ENCODE results near the gene UBE2J1. TPM values are rescaled to one million over a fixed set of nuclear protein-coding genes. Genes with fewer than 3 reads are reported as not detected.

The UBE2J1 gene
- total and polyA plus RNA-seq, 2 donors (not counting 3 experiments of a cell fraction or from before 2014, with no cell fraction given), result 44.4 to 96.6 TPM

GRCh38 chr6:89278956-89279355 is 73.6 kb downstream of the UBE2J1 start:
- dilution Hi-C loops (cut with MboI; ENCODE audit: extremely low pct_ligation_motif_present, low sequenced_read_pairs), result no loop called here
- H3K4me2 ChIP-seq (ENCODE audit: insufficient read depth, low read length), result no peak overlapping the region
- no peak overlapping the region for H2AFZ ChIP-seq (ENCODE audit: low read depth, low read length)
- no peak overlapping the region for H3K9ac ChIP-seq (replicated peaks; ENCODE audit: extremely low read depth, insufficient read depth, low read length)
- no peak overlapping the region for H3K4me3 ChIP-seq (replicated peaks in 1 of 3; ENCODE audit: insufficient read depth in 1 of 3, low read depth in 1 of 3, low read length in 3 of 3)
- no peak for TF ChIP-seq GATA2 (IDR thresholded peaks at IDR 0.05; ENCODE audit: insufficient read depth, insufficient read length, low read depth, low read length)
- TF ChIP-seq MAX (IDR thresholded peaks at IDR 0.05; ENCODE audit: insufficient read depth, insufficient read length), result no peak
- no peak for TF ChIP-seq FOS (IDR thresholded peaks at IDR 0.05; ENCODE audit: borderline replicate concordance, insufficient read depth, low read length)
- TF ChIP-seq CTCF (IDR thresholded peaks at IDR 0.05; ENCODE audit: extremely low read depth in 1 of 2, insufficient read depth in 1 of 2, low read depth in 1 of 2, low read length in 2 of 2), result no peak
- TF ChIP-seq JUN (IDR thresholded peaks at IDR 0.05; ENCODE audit: borderline replicate concordance, insufficient read depth, insufficient read length, low read depth), result no peak
- no peak for TF ChIP-seq POLR2A (IDR thresholded peaks at IDR 0.05; ENCODE audit: low read depth, low read length)
- TF ChIP-seq MYC (IDR thresholded peaks at IDR 0.05; ENCODE audit: low read depth, low read length), result no peak
- TF ChIP-seq EZH2 (IDR thresholded peaks at IDR 0.05; ENCODE audit: borderline replicate concordance, low read depth, low read length, severe bottlenecking), result no peak
- no peak for TF ChIP-seq POLR2AphosphoS5 (IDR thresholded peaks at IDR 0.05; ENCODE audit: insufficient read depth, low read depth, low read length)
- H3K36me3 ChIP-seq (ENCODE audit: control insufficient read depth in 2 of 2, extremely low read depth in 1 of 2, insufficient read depth in 2 of 2, low read length in 2 of 2), result no peaks in the 10 kb centered on the region
- no peaks in the 10 kb centered on the region for H3K9me3 ChIP-seq (replicated peaks; ENCODE audit: control insufficient read depth, insufficient read depth, low read length)
- intact Hi-C loops (cut with micrococcal nuclease), result no loop called here
- DNase-seq (ENCODE audit: low read depth, low spot score) (no peak), FAIRE-seq (no peak)
- H4K20me1 ChIP-seq (replicated peaks; ENCODE audit: control insufficient read depth, extremely low read depth, insufficient read depth, low read length), result no peaks in the 10 kb centered on the region
- no peaks in the 10 kb centered on the region for H3K4me1 ChIP-seq (ENCODE audit: control insufficient read depth, extremely low read depth, insufficient read depth, low read length)
- ChIA-PET POLR2A (no interaction called here), CTCF (interaction anchor here (1.3 kb wide), 1 partner anchor 94 kb away, joined by 4 read pairs; no protein-coding TSS in a partner anchor)
- no peak overlapping the region for H3K27ac ChIP-seq (ENCODE audit: insufficient read depth, low read depth, low read length)
- BruUV-seq (replicated peaks), result no TSS peak
- H3K27me3 ChIP-seq (ENCODE audit: control insufficient read depth in 2 of 2, insufficient read depth in 2 of 2, low read length in 2 of 2), result peaks cover 0 to 2% of the 10 kb centered on the region in 2 experiments
- H3K9me1 ChIP-seq (replicated peaks; ENCODE audit: control insufficient read depth, extremely low read depth, insufficient read depth, low read length), result no peaks in the 10 kb centered on the region
- H3K79me2 ChIP-seq (ENCODE audit: control insufficient read depth, insufficient read depth, low read length), result no peaks in the 10 kb centered on the region

Other genes with a start within 250 kb of the UBE2J1 start
- gene SRSF12, start 234.7 kb downstream of the UBE2J1 start, total RNA-seq, result 0.18 TPM in 1 of 2 replicates, not detected in the other
- 0.06 and 0.07 TPM in 2 replicates for gene SRSF12, start 234.7 kb downstream of the UBE2J1 start, polyA plus RNA-seq
- 8.3 and 10.9 TPM in 2 replicates for gene PM20D2, start 206.7 kb downstream of the UBE2J1 start, total RNA-seq
- 2.9 and 3.0 TPM in 2 replicates for gene PM20D2, start 206.7 kb downstream of the UBE2J1 start, polyA plus RNA-seq
- gene GABRR1, start 135.4 kb downstream of the UBE2J1 start, total RNA-seq, result not detected in 2 replicates
- not detected in 2 replicates for gene GABRR1, start 135.4 kb downstream of the UBE2J1 start, polyA plus RNA-seq
- gene GABRR2, start 37.4 kb downstream of the UBE2J1 start, total RNA-seq, result 2.5 and 3.6 TPM in 2 replicates
- 1.4 TPM in 2 replicates for gene GABRR2, start 37.4 kb downstream of the UBE2J1 start, polyA plus RNA-seq
- 0.90 and 2.0 TPM in 2 replicates for gene RRAGD, start 59.6 kb upstream of the UBE2J1 start, total RNA-seq
- 0.07 and 0.08 TPM in 2 replicates for gene RRAGD, start 59.6 kb upstream of the UBE2J1 start, polyA plus RNA-seq
- gene ANKRD6, start 80.4 kb upstream of the UBE2J1 start, total RNA-seq, result 7.7 and 9.6 TPM in 2 replicates
- 3.2 and 3.4 TPM in 2 replicates for gene ANKRD6, start 80.4 kb upstream of the UBE2J1 start, polyA plus RNA-seq

All from endothelial cell of umbilical vein (primary cell).